NCI-H69 (cell line): ENCODE results near the gene OR6B2.
A peak's percentile ranks its signal among the peaks of the same experiment; 100 is the strongest.
"Not testable (repeated sequence)": the region's sequence is repeated elsewhere in the genome, so short reads cannot be mapped to it uniquely, and the experiment has no call there.

Source experiments
- DNase-seq: peaks from one replicate; lab custom pipeline; 2025; lab: John Stamatoyannopoulos, UW

OR6B2 gene

DNA sequence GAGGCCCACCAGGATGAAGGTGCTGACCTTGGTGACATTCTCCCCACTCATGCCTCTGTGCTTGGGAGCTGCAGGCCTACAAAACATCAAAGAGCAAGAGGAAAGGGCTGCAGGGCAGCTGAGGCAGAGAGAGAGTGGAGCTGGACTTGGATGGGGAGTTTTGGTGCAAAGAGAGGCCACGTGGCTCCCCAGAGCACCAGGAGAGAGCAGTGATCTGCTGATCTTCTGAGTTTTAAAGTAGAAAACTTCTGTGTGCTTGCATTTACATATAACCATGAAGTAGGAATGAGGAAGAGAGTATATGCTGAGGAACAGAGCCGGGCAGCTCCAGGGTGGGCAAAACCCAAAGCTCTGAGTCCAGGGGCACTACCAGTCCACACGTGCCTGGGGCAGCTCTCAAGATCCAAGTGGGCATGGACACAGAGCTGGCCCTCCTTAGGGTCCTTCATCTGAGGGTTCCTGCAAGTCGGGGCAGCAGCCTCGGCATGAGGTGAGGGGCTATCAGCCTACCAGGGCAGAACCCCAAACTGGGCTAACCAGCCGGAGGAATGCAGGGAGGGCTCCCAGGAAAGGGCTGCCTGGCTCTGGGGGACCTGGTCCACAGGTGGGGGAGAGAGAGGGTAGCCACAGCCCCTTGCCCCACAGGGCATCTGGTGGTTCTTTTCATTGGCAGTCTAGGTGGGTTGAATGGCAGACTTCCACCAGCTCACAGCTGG lies at the start of gene OR6B2:
OR6B2 (minus strand) TSS at position 51 of the 716 bp plus-strand sequence; CDS start at position 51, 0 bp downstream.
- no peak for DNase-seq

DNA sequence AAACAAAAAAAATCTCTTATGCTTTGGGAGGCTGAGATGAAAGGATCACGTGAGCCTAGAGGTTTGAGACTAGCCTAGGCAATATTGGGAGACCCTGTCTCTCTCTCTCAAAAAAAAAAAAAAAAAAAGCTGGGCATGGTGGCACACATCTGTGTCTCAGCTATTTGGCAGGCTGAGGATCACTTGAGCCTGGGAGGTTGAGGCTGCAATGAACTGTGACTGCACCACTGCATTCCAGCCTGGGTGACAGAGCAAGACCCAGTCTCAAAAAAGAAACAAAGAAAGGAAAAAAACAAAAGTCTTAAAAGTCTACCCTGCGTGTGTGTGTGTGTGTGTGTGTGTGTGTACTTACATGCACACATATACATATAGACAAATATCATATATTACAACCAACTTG lies 48.4 kb upstream of the OR6B2 start:
- no peak for DNase-seq

GRCh38 chr2:240077442-240077841 lies 47.2 kb upstream of the OR6B2 start:
- no peak for DNase-seq

DNA sequence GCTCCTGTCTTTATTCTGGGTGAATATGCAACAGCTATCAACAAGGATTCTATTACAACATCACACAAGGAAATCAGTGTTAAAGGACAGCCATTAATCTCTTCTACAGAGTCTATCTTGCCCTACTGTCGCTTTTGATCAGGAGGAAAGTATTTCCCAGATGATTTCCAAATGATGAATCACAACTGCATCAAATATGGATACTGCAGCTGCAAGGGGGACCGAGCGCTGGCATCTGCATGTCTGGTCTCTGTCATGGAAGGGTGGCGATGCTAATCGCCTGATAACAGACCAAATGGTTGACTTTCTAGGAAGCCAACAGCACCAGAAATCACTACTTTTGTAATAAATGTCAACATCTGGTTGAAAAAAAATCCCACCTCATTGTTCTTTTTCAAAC lies 44.3 kb upstream of the OR6B2 start:
- DNase-seq: no peak

- no peak for DNase-seq
These were observed 40.7 kb upstream of the OR6B2 start for GRCh38 chr2:240070907-240071306.

DNA sequence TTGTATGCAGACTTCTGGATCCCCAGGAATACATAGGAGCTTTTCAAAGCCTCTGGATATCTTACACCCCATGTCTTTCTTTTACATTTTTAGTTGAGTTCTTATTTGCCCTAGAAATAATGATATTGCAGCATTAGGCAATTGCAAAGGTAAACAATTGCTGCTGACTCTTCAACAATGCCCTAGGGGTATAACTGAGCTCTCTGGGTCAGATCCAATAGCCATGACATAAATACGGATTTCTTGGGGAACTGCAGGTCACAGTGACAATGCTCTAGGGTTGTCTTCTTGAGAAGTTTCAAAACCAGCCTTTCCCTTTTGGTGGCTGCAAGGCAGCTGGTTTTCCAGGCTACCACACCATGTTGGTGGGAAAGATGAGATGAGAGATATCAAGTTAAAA lies 39.6 kb upstream of the OR6B2 start:
- peak; percentile 2 for DNase-seq

DNA sequence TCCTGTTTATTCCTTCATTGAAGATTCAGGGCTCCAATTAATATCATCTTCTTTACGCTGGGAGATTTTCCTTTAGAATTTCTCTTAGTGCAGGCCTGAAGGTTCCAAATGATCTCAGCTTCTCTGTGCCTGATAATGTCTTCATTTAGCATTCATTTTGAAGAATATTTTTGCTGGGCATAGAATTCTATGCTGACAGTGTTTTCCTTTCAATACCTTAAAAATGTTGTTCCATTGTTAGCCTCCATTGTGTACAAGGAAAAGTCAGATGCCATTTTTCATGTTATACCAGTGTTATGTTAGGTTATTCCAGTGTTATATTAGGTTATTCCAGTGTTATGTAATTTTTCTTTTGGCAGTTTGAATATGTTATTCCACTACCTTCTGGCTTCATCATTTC lies 38.0 kb upstream of the OR6B2 start:
- no peak for DNase-seq

DNA sequence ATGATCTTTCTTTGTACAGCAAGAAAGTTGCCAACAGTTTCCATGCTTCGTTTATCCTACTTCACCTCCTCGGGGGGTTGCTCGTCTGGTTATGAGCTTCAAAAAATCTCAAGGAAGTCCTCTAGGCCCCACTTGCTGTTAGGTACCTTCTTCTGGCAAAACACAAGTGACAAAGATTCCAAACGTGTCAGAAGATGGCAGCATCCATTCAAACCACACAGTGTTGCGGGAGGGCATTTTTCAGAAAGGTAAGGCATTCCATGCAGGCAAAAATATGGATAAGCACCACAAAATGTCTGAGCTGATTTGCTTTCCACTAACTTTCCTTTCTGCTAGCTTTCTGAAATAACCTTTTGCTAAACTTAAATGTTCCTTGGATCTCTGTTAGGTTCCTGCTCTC lies 36.3 kb upstream of the OR6B2 start:
- DNase-seq: no peak

DNA sequence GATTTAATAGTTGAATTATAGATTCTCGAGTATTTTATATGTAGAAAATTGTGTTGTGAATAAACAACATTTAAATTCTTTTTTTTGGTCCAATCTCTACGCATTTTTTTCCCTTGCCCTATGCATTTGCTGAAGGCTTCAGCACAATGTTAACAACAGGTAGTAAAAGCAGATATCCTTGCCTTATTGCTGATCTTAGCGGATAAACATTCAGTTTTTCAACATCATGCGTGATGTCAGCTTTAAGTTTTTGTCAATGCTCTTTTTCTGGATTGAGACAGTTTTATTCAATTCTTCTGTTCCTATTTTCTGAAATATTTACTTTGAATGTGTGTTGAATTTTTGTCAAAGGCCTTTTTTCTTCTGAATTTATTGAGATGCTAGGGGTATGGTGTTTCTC lies 34.7 kb upstream of the OR6B2 start:
- DNase-seq: no peak

- DNase-seq: peak; percentile 43
These were observed 30.9 kb upstream of the OR6B2 start for GRCh38 chr2:240060977-240061591.

DNA sequence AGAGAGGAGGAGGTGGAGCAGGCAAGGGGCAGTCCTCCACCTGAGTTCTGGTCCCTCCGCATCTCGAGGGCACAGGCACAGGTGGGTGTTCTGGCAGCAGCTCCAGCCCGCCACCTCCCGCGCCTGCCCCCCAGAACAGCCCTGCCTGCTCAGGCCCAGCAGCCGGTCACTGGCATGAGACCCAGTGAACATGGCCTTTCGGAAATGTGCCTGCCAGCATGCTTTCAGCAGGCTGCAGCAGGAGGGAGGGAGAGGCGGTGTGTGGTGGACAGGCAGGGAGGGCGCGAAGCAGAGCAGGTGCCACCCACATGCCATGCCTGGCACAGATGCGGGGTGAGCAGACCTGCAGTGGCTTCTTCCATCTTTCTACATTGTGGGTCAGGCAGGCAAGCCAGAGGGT lies 26.4 kb upstream of the OR6B2 start:
- DNase-seq: no peak

- DNase-seq: no peak
These were observed 25.1 kb upstream of the OR6B2 start for GRCh38 chr2:240055177-240055917.

GRCh38 chr2:240053173-240054155 lies 23.2 kb upstream of the OR6B2 start, which contains the start of gene OR6B3:
TSS of gene OR6B3 (minus strand) at chr2:240053521.
- no peak for DNase-seq

DNA sequence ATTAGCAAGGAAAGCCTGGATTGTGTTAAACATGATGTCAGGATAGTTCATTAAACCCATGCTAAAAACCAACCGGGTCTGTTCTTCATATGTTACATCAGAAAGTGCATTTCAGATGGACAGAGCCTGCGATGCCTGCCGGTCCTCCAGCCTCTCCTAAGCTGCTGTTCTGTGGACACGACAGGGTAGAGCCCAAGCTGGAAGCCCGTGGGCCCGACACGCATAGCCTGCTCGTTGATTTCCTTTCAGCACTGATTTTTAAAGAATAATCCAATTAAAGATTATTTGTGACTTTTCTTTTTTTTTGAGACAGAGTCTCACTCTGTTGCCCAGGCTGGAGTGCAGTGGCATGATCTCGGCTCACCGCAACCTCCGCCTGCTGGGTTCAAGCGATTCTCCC lies 22.3 kb upstream of the OR6B2 start:
- no peak for DNase-seq

DNA sequence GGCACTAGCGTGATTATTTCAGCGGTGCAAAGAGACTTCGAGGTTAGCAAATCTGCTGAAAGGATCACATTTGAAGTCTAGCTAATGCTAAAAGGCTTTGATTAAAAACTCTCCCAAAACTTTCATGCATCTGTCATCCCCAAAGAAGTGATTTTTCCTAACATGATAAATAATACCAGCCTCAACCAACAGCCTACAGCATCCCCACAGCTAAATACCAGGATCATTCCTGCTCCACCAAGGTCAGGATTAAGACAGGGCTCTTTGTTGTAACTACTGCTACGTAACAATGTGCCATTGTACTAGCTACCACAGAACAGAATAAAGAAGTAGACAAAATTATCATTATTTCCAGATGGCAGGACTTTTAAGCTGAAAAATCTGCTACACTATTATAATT lies 21.5 kb upstream of the OR6B2 start:
- no peak for DNase-seq

GRCh38 chr2:240050278-240050677 lies 20.0 kb upstream of the OR6B2 start:
- DNase-seq: no peak

- DNase-seq: no peak
These were observed 18.0 kb upstream of the OR6B2 start for GRCh38 chr2:240048237-240048636.

GRCh38 chr2:240045098-240045497 lies 14.9 kb upstream of the OR6B2 start:
- DNase-seq: no peak

DNA sequence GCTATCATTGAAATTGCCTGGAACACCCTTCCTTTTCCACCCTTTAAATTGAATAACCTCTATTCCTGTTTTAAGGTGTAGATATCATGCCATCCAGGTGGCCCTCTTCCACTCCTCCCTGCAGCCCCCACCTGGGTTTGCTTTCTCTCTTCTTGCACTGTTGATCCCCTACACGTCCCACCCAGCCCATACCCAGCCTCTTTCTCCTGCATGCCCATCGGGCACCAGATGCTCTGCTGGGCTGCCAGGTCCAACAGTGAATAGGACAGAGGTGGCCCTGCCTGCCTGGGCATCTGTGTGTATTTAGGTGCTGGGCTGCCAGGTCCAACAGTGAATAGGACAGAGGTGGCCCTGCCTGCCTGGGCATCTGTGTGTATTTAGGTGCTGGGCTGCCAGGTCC lies 13.9 kb upstream of the OR6B2 start:
- not testable (repeated sequence) for DNase-seq

DNA sequence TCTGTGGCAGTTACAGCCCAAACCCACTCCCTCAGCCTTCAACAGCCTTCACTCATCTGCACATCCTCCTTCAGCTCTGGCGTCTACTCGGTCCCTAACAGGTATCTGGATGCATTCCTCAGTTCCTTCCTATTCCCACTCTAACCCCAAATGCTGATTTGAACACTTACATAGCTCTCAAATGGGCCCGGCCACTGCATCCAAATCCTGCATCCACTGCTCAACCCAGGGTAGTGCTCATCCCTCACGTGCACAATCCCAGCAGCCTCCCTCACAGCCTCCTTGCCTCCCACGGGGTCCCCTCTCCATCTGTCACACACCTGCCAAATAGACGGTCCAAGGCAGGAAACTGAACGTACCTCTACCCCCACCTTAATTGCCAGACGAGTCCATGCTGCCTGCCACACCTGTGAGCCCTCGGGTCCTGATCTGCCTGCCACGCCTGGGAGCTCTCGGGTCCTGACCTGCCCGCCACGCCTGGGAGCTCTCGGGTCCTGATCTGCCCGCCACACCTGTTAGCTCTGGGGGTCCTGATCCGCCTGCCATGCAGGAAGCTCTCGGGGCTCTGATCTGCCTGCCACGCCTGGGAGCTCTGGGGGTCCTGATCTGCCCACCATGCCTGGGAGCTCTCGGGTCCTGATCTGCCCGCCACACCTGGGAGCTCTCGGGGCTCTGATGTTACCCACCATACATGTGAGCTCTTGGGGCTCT lies 13.2 kb upstream of the OR6B2 start:
- peak; percentile 32 for DNase-seq

- DNase-seq: no peak
These were observed 12.5 kb upstream of the OR6B2 start for GRCh38 chr2:240042740-240043139.
